ENCODE measurements around the gene SERPINA4. TPM values are rescaled to one million over a fixed set of nuclear protein-coding genes. Genes with fewer than 3 reads are reported as not detected.

SERPINA4 gene
- total and polyA plus RNA-seq, 2 of the 8 experiments (the other 6 are each of a cell fraction or from before 2014, with no cell fraction given) = not detected

DNA sequence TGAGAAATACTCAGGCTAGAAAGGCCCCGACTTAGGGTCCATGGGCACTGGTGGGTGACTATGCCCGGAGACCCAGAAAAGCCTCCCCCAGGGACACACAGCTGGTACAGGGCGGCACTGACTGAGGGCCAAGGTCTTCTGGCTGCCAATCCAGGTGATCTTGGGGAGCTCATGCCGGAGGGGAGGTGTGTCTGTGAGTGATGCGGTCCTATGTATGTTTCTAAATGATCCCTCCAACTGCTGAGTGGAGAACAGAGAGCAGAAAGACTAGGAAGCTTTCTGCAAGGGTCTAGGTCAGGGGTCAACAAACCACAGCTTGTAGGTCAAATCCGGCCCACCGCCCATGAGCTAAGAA is 391 bp downstream of the SERPINA4 start:
- Histone ChIP-seq H2BK12ac (ENCODE audit: low read depth, low read length) (no peak overlapping the region), H3K9me3 (ENCODE audit: insufficient read depth in 2 of 2, low read depth in 1 of 2, low read length in 1 of 2) (no peaks in the 10 kb centered on the region), H3K27ac (ENCODE audit: low read depth, low read length) (no peak overlapping the region), H2AK5ac (ENCODE audit: low read depth, low read length) (no peak overlapping the region), H2BK5ac (ENCODE audit: low read depth, low read length) (no peak overlapping the region), H2BK120ac (replicated peaks; ENCODE audit: low read depth, low read length) (no peak overlapping the region), H3K23ac (ENCODE audit: insufficient read length) (no peak overlapping the region), H2AFZ (ENCODE audit: low read length) (no peak overlapping the region), H2BK20ac (ENCODE audit: low read length) (no peak overlapping the region), H3K9ac (replicated peaks in 1 of 4; ENCODE audit: extremely low read depth in 1 of 4, low read depth in 3 of 4, low read length in 3 of 4) (no peak overlapping the region), H3K4me2 (ENCODE audit: insufficient read depth in 1 of 2, low read depth in 2 of 2, low read length in 2 of 2) (no peak overlapping the region), H3K36me3 (ENCODE audit: control insufficient read depth in 2 of 4, insufficient read depth in 4 of 4, low read length in 3 of 4) (no peaks in the 10 kb centered on the region), H3K79me2 (ENCODE audit: control insufficient read depth in 1 of 2, insufficient read depth in 2 of 2, low read length in 2 of 2) (no peaks in the 10 kb centered on the region), H3K14ac (ENCODE audit: insufficient read length) (no peak overlapping the region), H4K5ac (ENCODE audit: insufficient read length, low read depth, low read length) (no peak overlapping the region), H3K27me3 (replicated peaks in 1 of 4; ENCODE audit: control insufficient read depth in 3 of 4, extremely low read depth in 1 of 4, insufficient read depth in 3 of 4, low read length in 3 of 4) (no peaks in the 10 kb centered on the region), H3K23me2 (ENCODE audit: low read depth, low read length) (no peaks in the 10 kb centered on the region), H3K56ac (replicated peaks; ENCODE audit: insufficient read length, low read depth, low read length) (no peak overlapping the region), H2BK15ac (ENCODE audit: low read length) (no peak overlapping the region), H3K18ac (ENCODE audit: extremely low read depth, low read length) (no peak overlapping the region), H3K79me1 (ENCODE audit: low read depth, low read length) (no peaks in the 10 kb centered on the region), H3K4ac (replicated peaks; ENCODE audit: insufficient read length, low read depth, low read length) (no peak overlapping the region), H4K20me1 (replicated peaks in 1 of 2; ENCODE audit: control insufficient read depth in 1 of 2, insufficient read depth in 2 of 2, low read length in 2 of 2) (no peaks in the 10 kb centered on the region), H3K4me3 (ENCODE audit: extremely low read depth in 1 of 4, insufficient read depth in 2 of 4, low read depth in 3 of 4, low read length in 4 of 4) (no peak overlapping the region), H3K4me1 (replicated peaks in 1 of 4; ENCODE audit: control insufficient read depth in 3 of 4, insufficient read depth in 4 of 4, low read length in 3 of 4) (no peaks in the 10 kb centered on the region), H4K91ac (replicated peaks; ENCODE audit: insufficient read length, low read length) (no peak overlapping the region), H4K8ac (ENCODE audit: extremely low read depth, insufficient read depth, low read length) (no peak overlapping the region)
- ChIA-PET CTCF (ENCODE audit: partially characterized antibody) (interaction anchor here (0.8 to 3.1 kb wide), 8 partner anchors 13 to 128 kb away, joined by 3 to 18 read pairs (median 4); partner anchors contain the start of gene SERPINA5), POLR2A (ENCODE audit: partially characterized antibody) (no interaction called here)
- FAIRE-seq (no peak), DNase-seq (ENCODE audit: low read depth in 1 of 2, low spot score in 2 of 2) (no peak)
- TF ChIP-seq RFX5 (IDR thresholded peaks at IDR 0.05; ENCODE audit: borderline replicate concordance, low read depth, low read length) = no peak
- no peak for TF ChIP-seq RBBP5 (IDR thresholded peaks at IDR 0.05; ENCODE audit: borderline replicate concordance, low read depth, low read length)
- TF ChIP-seq TAF1 (IDR thresholded peaks at IDR 0.05; ENCODE audit: low read depth, low read length) = no peak
- TF ChIP-seq SP1 (IDR thresholded peaks at IDR 0.05; ENCODE audit: low read depth, low read length) = no peak
- TF ChIP-seq TAF7 (optimal IDR thresholded peaks at IDR 0.05; ENCODE audit: borderline replicate concordance, low read depth, low read length) = no peak
- no peak for TF ChIP-seq TCF12 (IDR thresholded peaks at IDR 0.05; ENCODE audit: low read depth, low read length)
- WGBS, 2 experiments (ENCODE audit: extremely low coverage in 1 of 2, insufficient coverage in 1 of 2, insufficient read length in 1 of 2, insufficient replicate concordance in 2 of 2, low coverage in 1 of 2, low lambda C conversion rate in 2 of 2, missing lambda C conversion rate in 1 of 2) = 69% methylated on average over 7 of the region's 7 CpGs; no CpG with 5 or more reads in 1 of the 2 experiments

Data from H1 (cell line).